Stimulated activated CD4-positive, alpha-beta T cell treated with anti-CD3 and anti-CD28 coated beads, Interleukin-15, amount 100 ng/mL, for 24 hours (primary cell): ENCODE results near the gene SNRPA1.
A peak's percentile ranks its signal among the peaks of the same experiment; 100 is the strongest.
"Not testable (repeated sequence)": the region's sequence is repeated elsewhere in the genome, so short reads cannot be mapped to it uniquely, and the experiment has no call there.

Experiments
- DNase-seq: peaks from one replicate; pipeline ENCODE4 v3.0.0-alpha.2; 2020

The SNRPA1 gene

GRCh38 chr15:101288905-101289513, 6.0 kb downstream of the SNRPA1 start:
- DNase-seq: no peak

- not testable (repeated sequence) for DNase-seq
Observed at GRCh38 chr15:101287342-101287741, 7.7 kb downstream of the SNRPA1 start.

- DNase-seq: no peak
Observed at GRCh38 chr15:101286471-101287114, 8.5 kb downstream of the SNRPA1 start.

DNA sequence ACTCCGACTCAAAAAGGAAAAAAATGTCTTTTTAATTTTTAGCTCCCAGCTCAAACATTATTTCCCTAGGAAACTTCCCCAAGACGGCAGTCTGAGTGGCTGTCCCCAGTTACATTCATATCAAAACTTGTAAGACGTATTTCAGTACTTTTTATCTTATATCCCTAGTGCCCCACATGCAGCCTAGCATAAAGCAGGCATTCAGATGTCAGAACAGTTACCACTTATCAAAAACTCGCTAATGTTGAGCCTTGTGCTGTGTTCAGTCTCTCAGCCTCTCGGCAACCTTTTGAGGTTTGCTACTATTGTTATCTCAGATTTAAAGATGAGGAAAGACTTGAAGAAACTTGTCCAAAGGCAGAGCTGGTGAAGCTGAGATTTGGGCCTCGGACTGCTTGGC, 11.1 kb downstream of the SNRPA1 start:
- DNase-seq: no peak

DNA sequence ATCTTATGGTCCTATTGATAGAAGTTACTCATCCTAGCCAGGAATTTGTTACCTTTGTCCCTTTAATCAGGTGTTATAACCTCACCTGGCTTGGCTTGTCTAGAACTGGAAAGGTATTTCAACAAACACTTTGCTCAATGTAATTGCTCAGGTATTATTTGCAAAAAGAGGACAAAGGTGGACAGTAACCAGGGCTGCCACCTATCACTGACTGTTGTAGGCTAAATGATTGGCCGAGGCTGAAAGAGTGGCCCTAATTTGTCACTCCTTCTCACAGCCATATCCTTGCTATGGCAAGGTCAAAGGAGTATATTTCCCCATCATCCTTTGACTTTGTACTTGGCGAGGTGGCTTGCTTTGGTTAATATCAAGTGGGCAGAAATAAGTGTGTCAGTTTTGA, 15.0 kb downstream of the SNRPA1 start:
- no peak for DNase-seq

GRCh38 chr15:101277943-101278564, 17.0 kb downstream of the SNRPA1 start:
- no peak for DNase-seq

- peak; percentile 94 for DNase-seq
Observed at GRCh38 chr15:101277038-101277822, 17.8 kb downstream of the SNRPA1 start, which contains the start of gene SELENOS. TSS of gene SELENOS (minus strand) at chr15:101277485. CDS start at chr15:101277417, 68 bp downstream.

- DNase-seq: peak; percentile 24
Observed at GRCh38 chr15:101276501-101277037, 18.5 kb downstream of the SNRPA1 start.

DNA sequence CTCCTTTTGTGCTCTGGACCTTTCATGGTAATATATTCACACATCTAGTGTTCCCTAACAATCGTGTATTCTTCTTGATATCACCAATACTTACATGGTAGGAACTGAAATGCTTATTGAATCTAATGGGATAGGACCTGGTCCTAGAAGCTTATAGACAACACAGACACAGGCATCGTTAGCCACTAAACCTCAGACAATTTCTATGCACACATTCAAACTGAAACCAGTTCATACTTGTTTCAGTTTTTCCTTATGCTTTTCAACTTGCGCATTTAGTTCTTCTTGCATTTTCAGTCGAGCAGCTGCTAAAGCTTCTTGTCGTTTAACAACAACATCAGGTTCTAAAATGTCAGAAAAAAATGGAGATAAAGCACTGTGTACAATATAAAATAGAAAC, 20.0 kb downstream of the SNRPA1 start:
- no peak for DNase-seq

- no peak for DNase-seq
Observed at GRCh38 chr15:101273534-101273933, 21.5 kb downstream of the SNRPA1 start.

GRCh38 chr15:101272584-101272983, 22.5 kb downstream of the SNRPA1 start:
- no peak for DNase-seq

GRCh38 chr15:101269479-101270223, 25.4 kb downstream of the SNRPA1 start:
- no peak for DNase-seq

DNA sequence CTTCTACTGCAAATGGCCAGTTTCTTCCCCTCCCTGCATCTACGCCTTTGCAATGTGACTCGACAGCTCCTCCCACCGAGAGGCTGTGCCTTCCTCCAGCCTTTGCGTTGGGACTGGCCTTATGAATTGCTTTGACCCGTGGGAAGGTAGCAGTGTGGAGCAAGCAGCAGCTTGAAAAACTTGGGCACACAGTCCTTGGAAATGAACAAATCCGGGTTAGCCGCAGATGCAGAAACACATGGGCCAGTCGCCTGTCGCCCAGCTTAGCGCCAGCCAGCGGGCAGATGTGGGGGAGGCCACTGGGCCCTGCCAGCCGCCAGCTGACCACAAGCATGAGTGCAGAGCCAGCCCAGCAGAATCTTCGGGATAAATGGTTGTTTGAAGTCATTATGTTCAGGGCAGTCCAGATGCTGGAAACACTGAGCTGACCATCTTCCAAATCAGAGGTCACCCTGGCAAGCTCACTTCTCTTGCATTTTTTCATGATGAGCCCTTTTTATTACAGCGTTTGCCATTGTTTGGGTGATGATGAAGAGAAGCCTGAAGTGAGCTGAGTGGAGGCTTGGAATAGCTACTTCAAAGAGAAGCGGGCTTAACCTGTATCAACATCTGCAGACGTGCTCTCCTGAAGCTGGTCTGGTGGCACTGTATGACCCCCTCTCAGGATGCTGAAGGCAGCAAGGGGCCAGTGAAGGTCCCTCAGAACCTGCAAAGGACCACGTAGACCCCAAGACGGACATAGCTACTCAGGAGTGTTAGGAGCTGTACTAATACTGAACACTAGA, 27.5 kb downstream of the SNRPA1 start:
- DNase-seq: no peak

DNA sequence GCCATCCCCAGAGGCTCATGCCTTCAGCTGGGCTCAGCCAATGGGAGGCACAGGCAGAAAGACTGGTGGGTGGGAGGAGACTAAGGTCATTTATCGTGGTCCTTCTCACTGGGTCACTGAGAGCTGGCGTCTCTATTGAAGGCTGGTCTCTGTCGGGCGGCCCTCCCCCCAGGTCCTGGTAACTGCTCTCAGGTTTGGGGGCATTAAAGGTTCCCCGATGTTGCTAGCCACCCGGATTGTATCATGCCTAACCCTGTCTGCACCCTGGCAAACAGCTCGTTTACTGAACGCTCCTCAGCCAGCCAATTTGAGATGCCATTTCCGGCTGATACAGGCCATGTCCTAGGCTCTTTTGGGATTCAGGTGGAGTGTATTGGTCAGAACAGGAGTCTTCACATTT, 28.3 kb downstream of the SNRPA1 start:
- DNase-seq: no peak

DNA sequence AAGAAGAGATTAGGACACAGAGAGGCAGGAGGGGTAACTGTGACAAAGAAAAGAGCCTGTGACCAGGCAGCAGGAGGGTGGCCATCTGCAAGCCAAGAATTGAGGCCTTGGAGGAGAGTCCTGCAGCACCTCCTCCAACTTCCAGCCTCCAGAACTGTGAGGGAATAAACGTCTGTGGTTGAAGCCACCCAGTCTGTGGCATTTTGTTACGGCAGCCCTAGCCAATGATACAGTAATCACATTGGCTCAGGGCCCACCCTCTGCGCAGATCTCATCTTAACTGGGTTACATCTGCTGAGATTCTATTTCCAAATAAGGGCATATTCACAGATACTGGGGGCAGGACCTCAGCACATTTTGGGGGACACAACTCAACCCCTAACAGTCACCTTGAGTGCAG, 29.0 kb downstream of the SNRPA1 start:
- DNase-seq: no peak

GRCh38 chr15:101264911-101265641, 30.0 kb downstream of the SNRPA1 start:
- no peak for DNase-seq

DNA sequence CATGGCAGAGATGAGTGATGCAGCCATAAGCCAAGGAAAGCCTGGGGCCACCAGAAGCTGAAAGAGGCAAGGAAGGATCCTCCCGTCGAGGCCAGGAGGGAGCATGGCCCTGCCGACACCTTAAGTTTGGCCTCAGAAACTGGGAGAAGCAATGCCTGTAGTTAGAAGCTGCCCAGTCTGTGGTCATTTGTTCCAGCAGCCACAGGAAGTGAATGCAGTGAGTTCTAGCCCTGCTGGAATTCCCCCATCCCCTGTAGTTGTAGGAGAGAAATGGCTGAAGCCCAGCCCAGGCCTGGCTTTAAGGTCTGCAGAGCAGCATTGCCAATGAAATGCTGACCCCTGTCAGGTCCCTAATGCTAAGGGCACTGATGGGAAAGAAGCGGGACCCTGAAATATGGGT, 31.0 kb downstream of the SNRPA1 start:
- DNase-seq: no peak

DNA sequence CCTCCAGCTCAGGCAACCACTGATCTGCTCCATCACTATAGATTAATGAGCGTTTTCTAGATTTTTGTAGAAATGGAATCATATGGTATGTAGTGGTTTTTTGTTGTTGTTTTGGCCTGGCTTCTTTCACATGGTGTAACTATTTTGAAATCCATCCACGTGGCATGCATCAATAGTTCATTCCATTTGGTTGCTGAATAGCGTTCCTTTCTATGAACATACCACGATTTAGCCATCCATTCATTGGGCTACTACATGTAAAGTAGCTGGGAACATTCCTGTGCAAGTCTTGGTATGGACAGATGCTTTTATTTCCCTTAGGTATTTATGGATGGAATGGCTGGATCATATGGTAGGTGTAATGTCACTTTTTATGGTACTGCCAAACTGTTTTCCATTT, 32.5 kb downstream of the SNRPA1 start:
- no peak for DNase-seq

DNA sequence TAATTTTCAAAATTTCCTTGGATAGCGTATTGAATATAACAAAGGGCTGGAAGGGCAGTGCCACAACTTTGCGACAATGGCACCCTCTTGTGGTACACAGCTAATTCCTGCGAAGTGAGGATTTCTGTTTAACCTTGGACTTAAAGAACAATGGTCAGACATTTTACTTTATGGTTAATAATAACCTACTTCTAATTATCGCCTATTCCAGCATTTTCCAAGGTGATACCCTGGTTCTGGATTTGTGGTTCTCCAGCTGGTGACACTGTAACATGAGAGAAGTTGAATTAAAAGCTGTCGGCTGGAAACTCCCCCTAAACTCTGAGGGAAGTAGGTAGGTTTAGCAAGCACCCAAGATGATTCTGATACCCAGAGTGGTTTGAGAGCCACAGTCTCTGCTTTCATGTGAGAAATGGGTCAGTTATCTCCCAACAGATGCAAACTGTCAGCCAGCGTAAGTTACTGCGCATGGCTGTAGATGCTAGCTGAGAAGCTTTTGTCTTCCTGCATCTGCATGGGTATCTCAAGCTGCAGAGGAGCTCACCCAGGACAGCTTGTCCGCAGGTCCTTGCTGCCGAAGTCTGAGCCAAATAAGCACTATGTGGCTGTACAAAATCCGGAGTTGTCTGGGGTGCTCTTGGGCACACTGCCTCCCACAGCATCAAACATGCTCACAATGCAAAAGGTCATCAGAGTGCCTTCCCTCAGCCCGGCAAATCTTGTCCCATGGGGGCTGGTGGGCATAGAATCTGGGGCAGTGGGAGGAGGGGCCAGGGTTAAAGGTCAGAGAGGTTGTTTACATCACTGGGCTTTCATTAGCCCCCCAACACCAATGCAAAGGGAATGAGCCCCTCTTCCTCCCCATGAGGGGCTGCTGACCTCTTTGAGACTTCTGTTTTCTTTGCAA, 36.6 kb downstream of the SNRPA1 start:
- DNase-seq: peak; percentile 63

DNA sequence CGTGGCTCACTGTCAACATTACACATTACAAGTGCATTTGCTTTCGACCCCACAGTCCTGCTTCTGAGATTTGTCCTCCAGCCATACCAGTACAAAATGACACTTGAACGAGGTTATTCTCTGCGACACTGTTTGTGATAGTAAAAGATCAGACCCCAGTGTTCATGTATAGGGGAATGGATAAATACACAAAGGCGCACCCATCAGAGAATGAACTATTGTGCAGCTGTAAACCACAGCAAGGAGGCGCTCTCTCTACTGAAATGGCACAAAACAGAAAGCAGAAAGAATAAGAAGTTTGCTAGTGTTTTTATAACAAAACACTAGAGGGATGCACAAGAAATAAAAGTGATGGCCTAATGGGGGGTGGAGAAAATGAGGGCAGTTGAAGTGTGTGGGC, 38.3 kb downstream of the SNRPA1 start:
- no peak for DNase-seq
